Measurements from ENCODE around the gene PSMG3. TPM values are rescaled to one million over a fixed set of nuclear protein-coding genes. Genes with fewer than 3 reads are reported as not detected.

PSMG3 gene
- total RNA-seq, 1 donor from 2014 or later, result 31.7 TPM

GRCh38 chr7:1562597-1563051 lies 7.2 kb downstream of the PSMG3 start:
- no peak for TF ChIP-seq CTCF (IDR thresholded peaks at IDR 0.05)
- Mint-ChIP-seq H3K4me3 (ENCODE audit: unreplicated experiment) (no peak overlapping the region), H3K4me1 (ENCODE audit: low read depth) (peaks cover 31% of the 10 kb centered on the region), H3K36me3 (ENCODE audit: low read depth) (peaks cover 7% of the 10 kb centered on the region), H3K27me3 (ENCODE audit: low read depth) (no peaks in the 10 kb centered on the region), H3K9me3 (ENCODE audit: low read depth) (no peaks in the 10 kb centered on the region), H3K27ac (ENCODE audit: unreplicated experiment) (no peak overlapping the region)
- no peak for DNase-seq (ENCODE audit: low spot score)

GRCh38 chr7:1562116-1562515 lies 7.7 kb downstream of the PSMG3 start:
- no peaks in the 10 kb centered on the region for H3K9me3 Mint-ChIP-seq (ENCODE audit: low read depth)
- H3K27me3 Mint-ChIP-seq (ENCODE audit: low read depth), result no peaks in the 10 kb centered on the region
- no peak overlapping the region for H3K4me3 Mint-ChIP-seq (ENCODE audit: unreplicated experiment)
- no peak for DNase-seq (ENCODE audit: low spot score)
- H3K36me3 Mint-ChIP-seq (ENCODE audit: low read depth), result peaks cover 5% of the 10 kb centered on the region
- TF ChIP-seq CTCF (IDR thresholded peaks at IDR 0.05), result no peak
- H3K4me1 Mint-ChIP-seq (ENCODE audit: low read depth), result peaks cover 26% of the 10 kb centered on the region
- H3K27ac Mint-ChIP-seq (ENCODE audit: unreplicated experiment), result no peak overlapping the region

- no peak overlapping the region for H3K4me3 Mint-ChIP-seq (ENCODE audit: unreplicated experiment)
- peaks cover 19% of the 10 kb centered on the region for H3K4me1 Mint-ChIP-seq (ENCODE audit: low read depth)
- H3K9me3 Mint-ChIP-seq (ENCODE audit: low read depth), result no peaks in the 10 kb centered on the region
- peaks cover 1% of the 10 kb centered on the region for H3K36me3 Mint-ChIP-seq (ENCODE audit: low read depth)
- no peaks in the 10 kb centered on the region for H3K27me3 Mint-ChIP-seq (ENCODE audit: low read depth)
- no peak for TF ChIP-seq CTCF (IDR thresholded peaks at IDR 0.05)
- DNase-seq (ENCODE audit: low spot score), result no peak
- H3K27ac Mint-ChIP-seq (ENCODE audit: unreplicated experiment), result no peak overlapping the region
These were observed 8.5 kb downstream of the PSMG3 start for GRCh38 chr7:1561036-1561940.

GRCh38 chr7:1560620-1561031 lies 9.2 kb downstream of the PSMG3 start:
- Mint-ChIP-seq H3K36me3 (ENCODE audit: low read depth) (peaks cover under 1% of the 10 kb centered on the region), H3K27ac (ENCODE audit: unreplicated experiment) (no peak overlapping the region), H3K4me3 (ENCODE audit: unreplicated experiment) (no peak overlapping the region), H3K4me1 (ENCODE audit: low read depth) (peaks cover 19% of the 10 kb centered on the region), H3K9me3 (ENCODE audit: low read depth) (no peaks in the 10 kb centered on the region), H3K27me3 (ENCODE audit: low read depth) (no peaks in the 10 kb centered on the region)
- TF ChIP-seq CTCF (IDR thresholded peaks at IDR 0.05), result no peak
- no peak for DNase-seq (ENCODE audit: low spot score)

DNA sequence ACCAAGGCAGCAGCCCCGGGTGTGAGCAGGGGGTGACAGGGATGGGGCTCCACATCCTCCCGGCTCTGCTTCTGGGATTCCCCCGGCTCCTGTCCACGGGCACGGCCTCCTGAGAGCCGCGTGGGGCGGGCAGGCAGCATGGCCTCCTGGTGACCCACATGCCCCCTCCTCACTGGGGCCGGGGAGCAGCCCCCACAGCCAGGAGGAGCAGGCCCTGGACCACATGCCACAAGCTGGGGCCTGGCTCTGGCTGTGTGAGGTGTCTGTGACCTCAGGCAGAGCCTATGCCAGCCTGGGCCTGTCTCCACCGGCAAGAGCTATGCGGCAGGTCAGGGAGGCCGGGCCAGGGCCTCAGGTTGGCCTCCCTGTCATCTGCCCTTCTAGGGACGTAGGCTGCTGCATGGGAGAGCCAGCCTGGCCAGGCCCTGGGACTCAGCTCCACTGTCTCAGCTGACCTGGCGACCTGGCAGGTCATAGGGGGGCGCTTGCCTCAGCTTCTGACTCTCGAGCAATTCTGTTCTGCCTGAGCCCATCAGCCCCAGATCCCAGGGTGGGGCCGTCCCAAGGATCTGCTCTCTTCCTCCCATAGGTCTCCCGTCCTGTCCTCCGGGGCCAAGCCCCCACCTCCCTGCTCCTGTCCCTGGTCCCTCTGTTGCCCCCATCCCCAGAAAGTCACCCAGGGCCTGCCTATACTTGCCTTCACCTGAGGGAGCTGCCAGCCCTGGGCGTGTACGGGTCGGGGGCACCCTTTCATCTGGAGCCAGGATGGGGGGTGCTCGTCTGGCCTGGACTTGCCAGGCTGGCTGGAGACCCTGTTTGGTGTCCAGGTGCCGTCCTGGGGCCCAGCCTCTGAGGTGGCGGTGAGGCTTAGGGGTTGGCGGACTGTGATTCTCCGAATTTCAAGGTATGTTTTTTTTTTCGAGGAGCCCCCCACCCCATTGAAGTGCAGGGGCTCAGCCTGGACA lies 9.9 kb downstream of the PSMG3 start:
- TF ChIP-seq CTCF (IDR thresholded peaks at IDR 0.05), result no peak
- H3K9me3 Mint-ChIP-seq (ENCODE audit: low read depth), result no peaks in the 10 kb centered on the region
- H3K27ac Mint-ChIP-seq (ENCODE audit: unreplicated experiment), result no peak overlapping the region
- H3K36me3 Mint-ChIP-seq (ENCODE audit: low read depth), result no peaks in the 10 kb centered on the region
- no peak for DNase-seq (ENCODE audit: low spot score)
- no peak overlapping the region for H3K4me3 Mint-ChIP-seq (ENCODE audit: unreplicated experiment)
- no peaks in the 10 kb centered on the region for H3K27me3 Mint-ChIP-seq (ENCODE audit: low read depth)
- peaks cover 20% of the 10 kb centered on the region for H3K4me1 Mint-ChIP-seq (ENCODE audit: low read depth)
